NB4 (cell line): ENCODE results near the gene SLC12A5.

Experiments used
- DNase-seq: peaks from one replicate; pipeline ENCODE4 v3.0.0; 2010; ENCODE audit warnings: low read depth
- H3K4me3 ChIP-seq: one replicate; pipeline ENCODE4 v1.5.1; 2011; ENCODE audit warnings: mild to moderate bottlenecking, low read depth, low read length, moderate library complexity
- MAX ChIP-seq: IDR thresholded peaks from 2 replicates; pipeline ENCODE4 v1.6.1; 2011; ENCODE audit warnings: low read depth, low read length
- MYC ChIP-seq: IDR thresholded peaks from 2 replicates; pipeline ENCODE4 v1.6.1; 2011; ENCODE audit warnings: low read depth, low read length
- POLR2A ChIP-seq: IDR thresholded peaks from 2 replicates; pipeline ENCODE4 v1.6.1; 2011; ENCODE audit warnings: mild to moderate bottlenecking; ENCODE audit not compliant: insufficient read length; ENCODE audit errors: extremely low read depth
- TF ChIP-seq, protein P1 (sequence below): IDR thresholded peaks from one replicate; pipeline ENCODE4 v1.5.1; 2012; ENCODE audit warnings: low read depth, low read length

Gene SLC12A5

GRCh38 chr20:46050885-46051284 is 21.9 kb downstream of the SLC12A5 start:
- DNase-seq, result no peak
- H3K4me3 ChIP-seq, result no peak overlapping the region
- TF ChIP-seq, protein P1, sequence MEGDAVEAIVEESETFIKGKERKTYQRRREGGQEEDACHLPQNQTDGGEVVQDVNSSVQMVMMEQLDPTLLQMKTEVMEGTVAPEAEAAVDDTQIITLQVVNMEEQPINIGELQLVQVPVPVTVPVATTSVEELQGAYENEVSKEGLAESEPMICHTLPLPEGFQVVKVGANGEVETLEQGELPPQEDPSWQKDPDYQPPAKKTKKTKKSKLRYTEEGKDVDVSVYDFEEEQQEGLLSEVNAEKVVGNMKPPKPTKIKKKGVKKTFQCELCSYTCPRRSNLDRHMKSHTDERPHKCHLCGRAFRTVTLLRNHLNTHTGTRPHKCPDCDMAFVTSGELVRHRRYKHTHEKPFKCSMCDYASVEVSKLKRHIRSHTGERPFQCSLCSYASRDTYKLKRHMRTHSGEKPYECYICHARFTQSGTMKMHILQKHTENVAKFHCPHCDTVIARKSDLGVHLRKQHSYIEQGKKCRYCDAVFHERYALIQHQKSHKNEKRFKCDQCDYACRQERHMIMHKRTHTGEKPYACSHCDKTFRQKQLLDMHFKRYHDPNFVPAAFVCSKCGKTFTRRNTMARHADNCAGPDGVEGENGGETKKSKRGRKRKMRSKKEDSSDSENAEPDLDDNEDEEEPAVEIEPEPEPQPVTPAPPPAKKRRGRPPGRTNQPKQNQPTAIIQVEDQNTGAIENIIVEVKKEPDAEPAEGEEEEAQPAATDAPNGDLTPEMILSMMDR, result no peak
- TF ChIP-seq MYC (no peak), POLR2A (no peak), MAX (no peak)

- TF ChIP-seq POLR2A (no peak), MYC (no peak), MAX (no peak)
- TF ChIP-seq, protein P1, result no peak
- H3K4me3 ChIP-seq, result no peak overlapping the region
- no peak for DNase-seq
Observed at GRCh38 chr20:46051556-46052308, 22.7 kb downstream of the SLC12A5 start.

GRCh38 chr20:46053416-46053815 is 24.4 kb downstream of the SLC12A5 start:
- no peak for DNase-seq
- no peak overlapping the region for H3K4me3 ChIP-seq
- TF ChIP-seq MAX (no peak), MYC (no peak), POLR2A (no peak)
- TF ChIP-seq, protein P1, result no peak

GRCh38 chr20:46054606-46055005 is 25.6 kb downstream of the SLC12A5 start:
- DNase-seq, result no peak
- no peak overlapping the region for H3K4me3 ChIP-seq
- no peak for TF ChIP-seq MAX
- TF ChIP-seq MYC, result no peak
- TF ChIP-seq, protein P1, result no peak
- TF ChIP-seq POLR2A, result no peak

DNA sequence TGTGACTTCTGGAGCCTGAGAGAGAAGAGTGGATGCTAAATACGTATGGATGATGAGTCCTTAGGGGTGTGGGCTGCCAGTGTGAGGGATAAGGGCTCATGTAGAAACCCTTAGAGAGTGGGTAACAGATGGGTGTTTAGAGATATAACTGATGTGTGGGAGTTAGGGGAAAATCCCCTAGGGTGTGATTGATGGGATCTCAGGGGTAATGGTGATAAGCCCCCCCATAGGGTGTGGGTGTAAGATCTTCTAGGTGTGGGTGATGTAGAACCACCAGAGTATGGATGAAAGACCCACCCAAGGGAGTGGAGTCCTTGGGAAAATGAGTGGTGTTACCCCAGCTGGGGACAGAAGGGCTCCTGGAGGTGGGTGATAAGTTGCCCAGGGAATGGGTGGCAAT is 26.3 kb downstream of the SLC12A5 start:
- no peak overlapping the region for H3K4me3 ChIP-seq
- no peak for TF ChIP-seq MYC
- no peak for TF ChIP-seq POLR2A
- TF ChIP-seq, protein P1, result no peak
- TF ChIP-seq MAX, result no peak
- DNase-seq, result no peak
